Measurements from ENCODE around the gene EIF4A2. TPM values are rescaled to one million over a fixed set of nuclear protein-coding genes. Genes with fewer than 3 reads are reported as not detected.
A peak's percentile ranks its signal among the peaks of the same experiment; 100 is the strongest.

EIF4A2 gene
- total RNA-seq, 3 donors from 2014 or later = 218 to 536 (median 316) TPM

DNA sequence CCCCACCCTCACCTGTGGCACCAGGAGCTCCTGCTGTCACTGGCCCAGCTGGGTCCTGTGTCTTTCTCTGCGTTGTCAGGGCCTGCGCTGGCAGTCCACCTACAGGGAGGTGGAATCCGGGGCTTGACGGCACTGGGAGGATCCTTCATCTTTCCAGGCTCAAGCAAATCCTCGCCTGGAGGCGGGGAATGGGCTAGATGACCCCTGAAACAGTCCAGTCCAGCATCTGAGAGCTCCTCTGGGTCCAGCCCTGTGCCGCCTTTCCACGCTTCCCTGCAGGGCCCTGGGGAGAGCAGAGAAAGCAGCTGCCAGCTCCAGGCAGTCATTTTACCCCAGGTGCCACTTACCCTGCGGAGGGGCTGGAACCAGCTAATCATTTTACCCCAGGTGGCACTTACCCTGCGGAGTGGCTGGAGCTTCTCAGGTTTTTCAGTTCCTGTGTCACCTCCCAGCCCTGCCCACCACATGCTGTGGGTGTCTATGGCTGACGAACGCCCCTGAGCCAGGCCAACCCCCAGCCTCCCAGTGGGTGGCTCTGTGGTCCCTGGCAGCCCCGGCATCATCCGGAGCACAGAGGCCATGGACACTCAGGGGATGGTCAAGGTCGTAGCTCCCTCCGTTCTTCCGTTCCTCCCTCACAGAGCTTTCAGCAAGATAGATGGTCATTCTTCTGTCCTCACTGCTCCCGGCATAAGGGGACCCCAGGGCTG lies 41.2 kb downstream of the EIF4A2 start:
- ATAC-seq (no peak), DNase-seq (no peak)
- TF ChIP-seq, protein P1, sequence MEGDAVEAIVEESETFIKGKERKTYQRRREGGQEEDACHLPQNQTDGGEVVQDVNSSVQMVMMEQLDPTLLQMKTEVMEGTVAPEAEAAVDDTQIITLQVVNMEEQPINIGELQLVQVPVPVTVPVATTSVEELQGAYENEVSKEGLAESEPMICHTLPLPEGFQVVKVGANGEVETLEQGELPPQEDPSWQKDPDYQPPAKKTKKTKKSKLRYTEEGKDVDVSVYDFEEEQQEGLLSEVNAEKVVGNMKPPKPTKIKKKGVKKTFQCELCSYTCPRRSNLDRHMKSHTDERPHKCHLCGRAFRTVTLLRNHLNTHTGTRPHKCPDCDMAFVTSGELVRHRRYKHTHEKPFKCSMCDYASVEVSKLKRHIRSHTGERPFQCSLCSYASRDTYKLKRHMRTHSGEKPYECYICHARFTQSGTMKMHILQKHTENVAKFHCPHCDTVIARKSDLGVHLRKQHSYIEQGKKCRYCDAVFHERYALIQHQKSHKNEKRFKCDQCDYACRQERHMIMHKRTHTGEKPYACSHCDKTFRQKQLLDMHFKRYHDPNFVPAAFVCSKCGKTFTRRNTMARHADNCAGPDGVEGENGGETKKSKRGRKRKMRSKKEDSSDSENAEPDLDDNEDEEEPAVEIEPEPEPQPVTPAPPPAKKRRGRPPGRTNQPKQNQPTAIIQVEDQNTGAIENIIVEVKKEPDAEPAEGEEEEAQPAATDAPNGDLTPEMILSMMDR (IDR thresholded peaks at IDR 0.05) = no peak
- Histone ChIP-seq H3K4me1 (ENCODE audit: low read depth) (peaks cover 14% of the 10 kb centered on the region), H3K4me3 (no peak overlapping the region), H3K9me3 (no peaks in the 10 kb centered on the region), H3K36me3 (ENCODE audit: low read depth) (no peaks in the 10 kb centered on the region)
- intact Hi-C loops (cut with DNase I, micrococcal nuclease) = loop anchor here (5.0 to 10.0 kb wide), 2 partner anchors 210 to 212 kb away; partner anchors contain the start of gene AHSG (in 2 of the 2)

DNA sequence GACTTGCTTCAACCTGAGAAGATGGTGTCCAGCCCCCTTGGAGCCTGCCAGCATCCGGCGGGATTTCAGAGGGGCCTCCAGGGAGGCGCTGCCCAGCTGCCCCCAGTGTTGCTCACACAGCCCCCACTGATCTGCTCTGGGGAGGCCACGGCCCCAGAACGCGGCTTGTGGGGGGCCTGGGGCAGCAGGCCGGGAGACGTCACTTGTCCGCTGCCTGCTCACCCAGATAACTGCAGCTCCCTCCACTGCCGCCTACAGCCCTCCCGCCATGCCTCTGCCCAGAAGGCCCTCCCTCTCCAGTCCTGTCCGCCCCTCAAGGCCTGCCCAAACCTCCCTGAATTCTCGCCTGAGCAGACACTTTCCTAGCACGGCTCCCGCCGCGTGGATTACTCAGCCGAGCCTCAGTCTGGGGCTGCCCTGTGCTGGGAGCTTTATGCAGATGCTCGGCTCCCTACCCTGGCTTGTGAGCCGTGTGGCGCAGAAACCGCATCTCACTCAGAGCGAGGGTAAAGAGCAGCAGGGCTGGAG lies 42.0 kb downstream of the EIF4A2 start:
- Histone ChIP-seq H3K9me3 (no peaks in the 10 kb centered on the region), H3K4me1 (ENCODE audit: low read depth) (peaks cover 14% of the 10 kb centered on the region), H3K4me3 (no peak overlapping the region), H3K36me3 (ENCODE audit: low read depth) (no peaks in the 10 kb centered on the region)
- ATAC-seq (peak; percentile 10), DNase-seq (no peak)
- TF ChIP-seq, protein P1 (IDR thresholded peaks at IDR 0.05) = no peak
- intact Hi-C loops (cut with DNase I, micrococcal nuclease) = loop anchor here (5.0 to 10.0 kb wide), 2 partner anchors 211 to 213 kb away; partner anchors contain the start of gene AHSG (in 2 of the 2)

DNA sequence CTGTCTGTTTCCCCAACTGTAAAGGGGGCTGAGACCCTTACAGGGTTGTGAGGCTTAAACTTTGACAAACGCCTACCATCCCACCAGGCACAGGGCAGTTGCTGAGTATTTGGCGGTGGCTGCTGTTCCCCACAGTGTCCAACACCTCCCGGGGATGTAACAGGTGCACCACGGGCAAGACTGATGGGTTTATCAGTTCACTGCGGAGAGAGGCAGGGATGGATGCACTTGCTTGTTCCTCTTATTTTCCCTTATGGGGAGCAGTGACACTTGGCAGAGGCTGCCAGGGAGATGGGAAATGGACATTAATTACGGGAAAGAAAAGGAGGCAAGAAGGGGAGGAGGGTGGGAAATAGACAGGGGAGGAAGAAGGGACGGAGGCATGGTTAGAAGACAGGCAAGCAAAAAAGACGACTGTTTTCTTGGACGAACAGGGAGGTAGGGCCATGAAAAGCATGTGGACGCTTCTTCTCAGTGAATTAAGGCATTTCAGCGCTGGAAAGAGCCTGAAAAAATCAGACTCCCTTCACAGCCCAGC lies 42.6 kb downstream of the EIF4A2 start:
- ATAC-seq (no peak), DNase-seq (no peak)
- intact Hi-C loops (cut with DNase I, micrococcal nuclease) = loop anchor here (5.0 to 10.0 kb wide), 2 partner anchors 211 to 214 kb away; partner anchors contain the start of gene AHSG (in 2 of the 2)
- Histone ChIP-seq H3K9me3 (no peaks in the 10 kb centered on the region), H3K36me3 (ENCODE audit: low read depth) (no peaks in the 10 kb centered on the region), H3K4me1 (ENCODE audit: low read depth) (peaks cover 14% of the 10 kb centered on the region), H3K4me3 (no peak overlapping the region)
- TF ChIP-seq, protein P1 (IDR thresholded peaks at IDR 0.05) = no peak

DNA sequence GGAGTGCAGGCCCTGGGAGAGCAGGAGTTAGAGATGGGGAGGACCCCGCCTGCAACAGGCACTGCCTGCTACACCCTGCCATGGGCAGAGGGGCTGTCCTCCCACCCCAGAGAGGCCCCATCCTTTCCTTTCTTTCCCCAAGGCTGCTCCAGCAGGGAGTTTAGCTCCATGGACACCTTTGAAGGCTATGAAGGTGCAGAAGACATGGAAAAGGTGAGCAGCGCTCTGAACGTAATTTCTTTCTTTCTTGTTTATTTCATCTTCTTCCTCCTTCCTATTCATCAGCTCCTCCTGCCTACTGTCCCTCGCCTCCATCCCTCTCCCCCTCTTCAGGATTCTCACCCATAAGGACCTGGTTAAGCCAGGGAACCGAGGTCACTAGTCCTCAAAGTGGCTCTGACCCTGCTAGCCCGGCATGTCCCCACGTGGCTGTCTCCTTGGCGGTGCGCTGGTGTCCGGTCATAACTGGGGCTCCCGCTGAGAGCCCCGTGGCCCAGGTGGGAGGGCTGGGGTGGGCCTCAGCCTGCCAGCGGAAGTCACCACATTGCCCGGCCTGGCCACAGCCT lies 43.1 kb downstream of the EIF4A2 start:
- H3K9me3 ChIP-seq = no peaks in the 10 kb centered on the region
- H3K4me3 ChIP-seq = no peak overlapping the region
- peaks cover 14% of the 10 kb centered on the region for H3K4me1 ChIP-seq (ENCODE audit: low read depth)
- TF ChIP-seq, protein P1 (IDR thresholded peaks at IDR 0.05) = no peak
- DNase-seq (peak in 1 of 3 donors; percentile 42), ATAC-seq (peak; percentile 39)
- intact Hi-C loops (cut with DNase I, micrococcal nuclease) = loop anchor here (5.0 to 10.0 kb wide), 2 partner anchors 212 to 214 kb away; partner anchors contain the start of gene AHSG (in 2 of the 2)
- no peaks in the 10 kb centered on the region for H3K36me3 ChIP-seq (ENCODE audit: low read depth)

GRCh38 chr3:186826976-186827857 lies 43.8 kb downstream of the EIF4A2 start:
- peak overlapping the region; percentile 9 for H3K4me3 ChIP-seq
- DNase-seq (peak; percentile 78 to 88 (median 85)), ATAC-seq (peak; percentile 98)
- intact Hi-C loops (cut with DNase I, micrococcal nuclease) = loop anchor here (5.0 to 10.0 kb wide), 2 partner anchors 212 to 215 kb away; partner anchors contain the start of gene AHSG (in 2 of the 2)
- TF ChIP-seq, protein P1 (IDR thresholded peaks at IDR 0.05) = no peak
- peaks cover 14% of the 10 kb centered on the region for H3K4me1 ChIP-seq (ENCODE audit: low read depth)
- no peaks in the 10 kb centered on the region for H3K9me3 ChIP-seq
- no peaks in the 10 kb centered on the region for H3K36me3 ChIP-seq (ENCODE audit: low read depth)
